ENCODE data around the gene CPNE1. TPM values are rescaled to one million over a fixed set of nuclear protein-coding genes. Genes with fewer than 3 reads are reported as not detected.

CPNE1 gene
- total and polyA plus RNA-seq, 12 donors: 25.8 to 114 (median 53.7) TPM

- H3K9me3 ChIP-seq: no peaks in the 10 kb centered on the region
- no peak overlapping the region for H3K27ac ChIP-seq
- intact Hi-C loops (cut with DNase I): no loop called here
- DNase-seq: no peak
- peaks cover 0 to 32% (median 10%) of the 10 kb centered on the region in 9 donors for H3K4me1 ChIP-seq
- ATAC-seq: no peak
- TF ChIP-seq CTCF (IDR thresholded peaks at IDR 0.05): no peak
- no peak overlapping the region for H3K4me3 ChIP-seq
- H3K36me3 ChIP-seq: no peaks in the 10 kb centered on the region
- H3K27me3 ChIP-seq: no peaks in the 10 kb centered on the region
- 91 to 93% methylated on average over 4 of the region's 4 CpGs for WGBS, 2 donors
Observed at GRCh38 chr20:35641743-35642142, 23.0 kb downstream of the CPNE1 start.

- intact Hi-C loops (cut with DNase I): no loop called here
- no peaks in the 10 kb centered on the region for H3K36me3 ChIP-seq
- no peak overlapping the region for H3K27ac ChIP-seq
- DNase-seq: no peak
- WGBS, 2 donors: 72 to 77% methylated on average over 3 of the region's 3 CpGs
- ATAC-seq: no peak
- H3K4me1 ChIP-seq: peaks cover 3 to 41% (median 20%) of the 10 kb centered on the region in 9 donors
- H3K27me3 ChIP-seq: no peaks in the 10 kb centered on the region
- H3K4me3 ChIP-seq: no peak overlapping the region
- H3K9me3 ChIP-seq: no peaks in the 10 kb centered on the region
- no peak for TF ChIP-seq CTCF (IDR thresholded peaks at IDR 0.05)
Observed at GRCh38 chr20:35640724-35641123, 24.0 kb downstream of the CPNE1 start.

GRCh38 chr20:35638751-35639150, 25.9 kb downstream of the CPNE1 start:
- 52 to 57% methylated on average over 2 of the region's 2 CpGs for WGBS, 2 donors
- H3K27me3 ChIP-seq: no peaks in the 10 kb centered on the region
- intact Hi-C loops (cut with DNase I): no loop called here
- H3K36me3 ChIP-seq: no peaks in the 10 kb centered on the region
- no peaks in the 10 kb centered on the region for H3K9me3 ChIP-seq
- no peak overlapping the region for H3K27ac ChIP-seq
- no peak overlapping the region for H3K4me3 ChIP-seq
- TF ChIP-seq CTCF (IDR thresholded peaks at IDR 0.05): no peak
- no peak for ATAC-seq
- peaks cover 3 to 46% (median 23%) of the 10 kb centered on the region in 9 donors for H3K4me1 ChIP-seq
- DNase-seq: no peak

- DNase-seq (no peak), ATAC-seq (no peak)
- no peak for TF ChIP-seq CTCF (IDR thresholded peaks at IDR 0.05)
- Histone ChIP-seq H3K27ac (no peak overlapping the region), H3K4me3 (no peak overlapping the region), H3K36me3 (peaks cover 0 to 11% (median 0%) of the 10 kb centered on the region in 9 donors), H3K27me3 (no peaks in the 10 kb centered on the region), H3K4me1 (peaks cover 3 to 46% (median 21%) of the 10 kb centered on the region in 9 donors), H3K9me3 (no peaks in the 10 kb centered on the region)
- 79 to 82% methylated on average over 6 of the region's 6 CpGs for WGBS, 2 donors
- intact Hi-C loops (cut with DNase I): no loop called here
Observed at GRCh38 chr20:35637276-35637675, 27.4 kb downstream of the CPNE1 start.
